Kidney (tissue), 14 donors: ENCODE data around the gene OR6C76. TPM values are rescaled to one million over a fixed set of nuclear protein-coding genes. Genes with fewer than 3 reads are reported as not detected.
"Not testable (repeated sequence)": the region's sequence is repeated elsewhere in the genome, so short reads cannot be mapped to it uniquely, and the experiment has no call there.

Experiments used
- DNase-seq, 5 donors: peaks; one replicate each; pipeline ENCODE4 v3.0.0-alpha.2; 2013 to 2020
- FAIRE-seq: peaks from 2 replicates; lab custom pipeline; 2012; peaks lifted over from hg19 to GRCh38; lab: Jason Lieb, UNC
- H3K27ac ChIP-seq, 2 donors: one replicate each; pipeline ENCODE4 v1.7.0; 2013; ENCODE audit warnings: low read depth in 2 of 2, low read length in 2 of 2, inconsistent platforms in 1 of 2
- H3K27me3 ChIP-seq: one replicate; pipeline ENCODE4 v1.7.1; 2013; ENCODE audit warnings: low read length, inconsistent platforms; ENCODE audit not compliant: control insufficient read depth, insufficient read depth
- H3K36me3 ChIP-seq, 3 donors: one replicate each; pipeline versions ENCODE4 v1.7.0 to v1.7.1; 2013; ENCODE audit warnings: low read length in 3 of 3, control low read depth in 1 of 3, inconsistent platforms in 1 of 3; ENCODE audit not compliant: insufficient read depth in 3 of 3, control insufficient read depth in 2 of 3
- H3K4me1 ChIP-seq, 3 donors: one replicate each; pipeline versions ENCODE4 v1.7.0 to v1.7.1; 2013; ENCODE audit warnings: low read length in 3 of 3, inconsistent platforms in 1 of 3, low read depth in 1 of 3; ENCODE audit not compliant: control insufficient read depth in 2 of 3, insufficient read depth in 2 of 3
- H3K4me3 ChIP-seq, 3 donors: one replicate each; pipeline versions ENCODE4 v1.7.0 to v1.8.1; 2013; ENCODE audit warnings: low read length in 3 of 3, control low read depth in 1 of 3, inconsistent platforms in 1 of 3
- H3K9ac ChIP-seq, 3 donors: one replicate each; pipeline versions ENCODE4 v1.7.0 to v1.7.1; 2013; ENCODE audit warnings: low read length in 3 of 3, control low read depth in 1 of 3, inconsistent platforms in 1 of 3
- H3K9me3 ChIP-seq, 3 donors: one replicate each; pipeline versions ENCODE4 v1.7.0 to v1.7.1; 2013; ENCODE audit warnings: low read length in 3 of 3, control low read depth in 1 of 3, inconsistent platforms in 1 of 3; ENCODE audit not compliant: control insufficient read depth in 2 of 3, insufficient read depth in 1 of 3
- CTCF ChIP-seq: IDR thresholded peaks from 3 replicates; pipeline ENCODE4 v1.5.1; 2012; ENCODE audit warnings: mild to moderate bottlenecking, moderate library complexity, borderline replicate concordance; ENCODE audit not compliant: insufficient read depth; ENCODE audit errors: extremely low read depth
- intact Hi-C: fragments of 100-400 bp; cut with DNase I; formaldehyde crosslinking; loops from one replicate; pipeline ENCODE4 v1.11.1; 2022
- polyA plus RNA-seq: library from polyadenylated mRNA; stranded (reverse); fragments of 350-450 nt; fragmentation: Illumina TruSeq; extraction: RNeasy Lipid Tissue Mini Kit (QIAGEN cat#74804); gene quantifications from one replicate; pipeline ENCODE4 v1.2.3, GENCODE V29; 2014; ENCODE audit warnings: low read depth, low replicate concordance; ENCODE audit not compliant: insufficient read depth
- total RNA-seq: library from RNA; stranded (reverse); fragmentation: NEBNext Ultra II Directional; extraction: Animal tissue kit (Norgen Biotek cat#: 25700); gene quantifications from one replicate; pipeline ENCODE4 v1.2.1, GENCODE V29; 2021
- donor health status: control.
- donor health status: control.
- donor health status: control.
- donor health status: control.
- donor health status: control.
- donor health status: DM: yes; HTN: yes; CAD: no.
- donor health status: Normal renal cell carcinoma (clear cell type).

Gene OR6C76
- total and polyA plus RNA-seq, 2 donors from 2014 or later = not detected

GRCh38 chr12:55396326-55396725, 29.7 kb upstream of the OR6C76 start:
- intact Hi-C loops = no loop called here
- Histone ChIP-seq H3K9me3 (no peaks in the 10 kb centered on the region), H3K4me1 (no peaks in the 10 kb centered on the region), H3K36me3 (no peaks in the 10 kb centered on the region), H3K4me3 (no peak overlapping the region), H3K9ac (no peak overlapping the region), H3K27ac (no peak overlapping the region), H3K27me3 (no peaks in the 10 kb centered on the region)
- DNase-seq = no peak
- TF ChIP-seq CTCF = no peak
- no peak for FAIRE-seq

- Histone ChIP-seq H3K4me3 (no peak within 1 kb of the TSS), H3K36me3 (no peaks in the 10 kb centered on the region), H3K9me3 (no peaks in the 10 kb centered on the region), H3K4me1 (no peaks in the 10 kb centered on the region), H3K9ac (no peak within 1 kb of the TSS), H3K27me3 (no peaks in the 10 kb centered on the region), H3K27ac (no peak within 1 kb of the TSS)
- intact Hi-C loops = no loop called here
- DNase-seq (no peak), FAIRE-seq (peak; percentile 39)
- TF ChIP-seq CTCF = no peak
Measured at GRCh38 chr12:55400229-55400628, 25.8 kb upstream of the OR6C76 start, which contains the start of gene OR6C65. Gene OR6C65, plus strand, starts transcription at chr12:55400529. Its CDS starts 0 bp downstream, at chr12:55400529.

- intact Hi-C loops = no loop called here
- no peak for TF ChIP-seq CTCF
- no peak for DNase-seq
- Histone ChIP-seq H3K9me3 (peaks cover 0 to 7% (median 0%) of the 10 kb centered on the region in 3 donors), H3K27me3 (no peaks in the 10 kb centered on the region), H3K36me3 (no peaks in the 10 kb centered on the region), H3K9ac (no peak overlapping the region), H3K27ac (no peak overlapping the region), H3K4me3 (no peak overlapping the region), H3K4me1 (no peaks in the 10 kb centered on the region)
- FAIRE-seq = no peak
Measured at GRCh38 chr12:55407866-55408265, 18.2 kb upstream of the OR6C76 start.

GRCh38 chr12:55409133-55409532, 16.9 kb upstream of the OR6C76 start:
- DNase-seq, H3K27me3 ChIP-seq, H3K9ac ChIP-seq, H3K36me3 ChIP-seq, H3K27ac ChIP-seq, intact Hi-C loops, H3K4me1 ChIP-seq, H3K4me3 ChIP-seq, H3K9me3 ChIP-seq, FAIRE-seq: not testable (repeated sequence)

GRCh38 chr12:55412138-55412537, 13.9 kb upstream of the OR6C76 start:
- DNase-seq, H3K9ac ChIP-seq, H3K27me3 ChIP-seq, H3K36me3 ChIP-seq, intact Hi-C loops, H3K4me1 ChIP-seq, H3K27ac ChIP-seq, FAIRE-seq, H3K9me3 ChIP-seq, H3K4me3 ChIP-seq: not testable (repeated sequence)

- intact Hi-C loops, DNase-seq, H3K27me3 ChIP-seq, H3K9ac ChIP-seq, H3K4me1 ChIP-seq, FAIRE-seq, H3K36me3 ChIP-seq, H3K27ac ChIP-seq, H3K4me3 ChIP-seq, H3K9me3 ChIP-seq: not testable (repeated sequence)
Measured at GRCh38 chr12:55413498-55414388, 12.3 kb upstream of the OR6C76 start.
